MCF 10A (cell line): Measurements from ENCODE around the gene B3GNT9. TPM values are rescaled to one million over a fixed set of nuclear protein-coding genes. Genes with fewer than 3 reads are reported as not detected.

ENCODE experiments used
- BruUV-seq: library from RNA; stranded (reverse); fragments of 400-500 nt; replicated peaks from 2 replicates; lab custom pipeline; 2021; lab: Mats Ljungman, UMichigan
- CTCF ChIA-PET: fragments of 300-600 bp; sonication (Branson Sonifier 250); formaldehyde crosslinking; extraction: SDS; loops from one replicate; lab custom pipeline; 2021; ENCODE audit warnings: antibody characterized with exemption, inconsistent platforms; lab: Yijun Ruan, JAX
- POLR2A ChIA-PET: fragments of 300-600, 350-650 bp; sonication (Branson Sonifier 250); formaldehyde crosslinking; extraction: SDS; loops from one replicate; lab custom pipeline; 2020; ENCODE audit warnings: antibody characterized with exemption, inconsistent platforms; lab: Yijun Ruan, JAX
- DNase-seq: peaks from one replicate; pipeline ENCODE4 v3.0.0-alpha.2; 2018; ENCODE audit not compliant: unreplicated experiment
- H3K27ac Mint-ChIP-seq: one replicate; pipeline ENCODE4 v1.8.0; 2022; ENCODE audit warnings: mild to moderate bottlenecking, low read depth, mixed read lengths; ENCODE audit not compliant: unreplicated experiment
- H3K27me3 Mint-ChIP-seq: one replicate; pipeline ENCODE4 v1.8.0; 2022; ENCODE audit warnings: mixed read lengths; ENCODE audit not compliant: insufficient read depth, unreplicated experiment
- H3K36me3 Mint-ChIP-seq: one replicate; pipeline ENCODE4 v1.8.0; 2022; ENCODE audit warnings: mild to moderate bottlenecking, moderate library complexity, mixed read lengths; ENCODE audit not compliant: insufficient read depth, unreplicated experiment
- H3K4me1 Mint-ChIP-seq: one replicate; pipeline ENCODE4 v1.8.0; 2022; ENCODE audit warnings: mixed read lengths; ENCODE audit not compliant: insufficient read depth, unreplicated experiment
- H3K4me3 Mint-ChIP-seq: one replicate; pipeline ENCODE4 v1.8.0; 2022; ENCODE audit warnings: mild to moderate bottlenecking, moderate library complexity, mixed read lengths; ENCODE audit not compliant: unreplicated experiment
- H3K9me3 Mint-ChIP-seq: one replicate; pipeline ENCODE4 v1.8.0; 2022; ENCODE audit warnings: mixed read lengths; ENCODE audit not compliant: unreplicated experiment
- CTCF ChIP-seq: fragments of 200-600 bp; IDR thresholded peaks from one replicate; pipeline ENCODE4 v1.8.0; 2022; ENCODE audit warnings: antibody characterized with exemption, mild to moderate bottlenecking; ENCODE audit not compliant: unreplicated experiment
- intact Hi-C: fragments of 100-400 bp; cut with micrococcal nuclease; formaldehyde crosslinking; loops from 2 replicates; pipeline ENCODE4 v1.14.1; 2022
- total RNA-seq: library from RNA; stranded (reverse); gene quantifications from 2 replicates; pipeline ENCODE4 v1.2.3, GENCODE V29; 2022

The B3GNT9 gene
- total RNA-seq, 1 experiment from 2014 or later: 0.84 TPM

- ChIA-PET POLR2A (interaction anchor here (0.5 to 1.7 kb wide), 5 partner anchors 16 to 78 kb away, joined by 3 to 5 read pairs (median 3); no protein-coding TSS in a partner anchor), CTCF (no interaction called here)
- Mint-ChIP-seq H3K27ac (peak overlapping the region; percentile 80), H3K4me3 (peak overlapping the region; percentile 82), H3K9me3 (no peaks in the 10 kb centered on the region), H3K27me3 (no peaks in the 10 kb centered on the region), H3K36me3 (peaks cover 16% of the 10 kb centered on the region), H3K4me1 (peaks cover 22% of the 10 kb centered on the region)
- intact Hi-C loops: no loop called here
- TF ChIP-seq CTCF: no peak
- BruUV-seq: no TSS peak
- no peak for DNase-seq
Observed at GRCh38 chr16:67108931-67109406, 41.8 kb downstream of the B3GNT9 start.

GRCh38 chr16:67108489-67108888 lies 42.3 kb downstream of the B3GNT9 start:
- H3K27me3 Mint-ChIP-seq: no peaks in the 10 kb centered on the region
- peaks cover 23% of the 10 kb centered on the region for H3K4me1 Mint-ChIP-seq
- POLR2A ChIA-PET: interaction anchor here (0.6 kb wide), 1 partner anchor 124 kb away, joined by 3 read pairs; no protein-coding TSS in a partner anchor
- no TSS peak for BruUV-seq
- no peak overlapping the region for H3K4me3 Mint-ChIP-seq
- no peak overlapping the region for H3K27ac Mint-ChIP-seq
- intact Hi-C loops: no loop called here
- peaks cover 21% of the 10 kb centered on the region for H3K36me3 Mint-ChIP-seq
- no peak for DNase-seq
- CTCF ChIA-PET: interaction anchor here (0.7 to 1.2 kb wide), 3 partner anchors 47 to 131 kb away, joined by 3 to 5 read pairs (median 4); no protein-coding TSS in a partner anchor
- no peaks in the 10 kb centered on the region for H3K9me3 Mint-ChIP-seq
- no peak for TF ChIP-seq CTCF

GRCh38 chr16:67105881-67106280 lies 44.9 kb downstream of the B3GNT9 start:
- peaks cover 9% of the 10 kb centered on the region for H3K4me1 Mint-ChIP-seq
- no TSS peak for BruUV-seq
- no peak for TF ChIP-seq CTCF
- ChIA-PET CTCF (interaction anchor here (0.6 to 2.2 kb wide), 7 partner anchors 54 to 373 kb away, joined by 3 to 6 read pairs (median 3); partner anchors contain the start of genes ELMO3, FBXL8 and TRADD), POLR2A (interaction anchor here (0.7 to 1.1 kb wide), 2 partner anchors 11 to 87 kb away, joined by 3 to 4 read pairs; no protein-coding TSS in a partner anchor)
- H3K27ac Mint-ChIP-seq: no peak overlapping the region
- H3K9me3 Mint-ChIP-seq: no peaks in the 10 kb centered on the region
- intact Hi-C loops: no loop called here
- DNase-seq: no peak
- H3K27me3 Mint-ChIP-seq: no peaks in the 10 kb centered on the region
- peaks cover 8% of the 10 kb centered on the region for H3K36me3 Mint-ChIP-seq
- H3K4me3 Mint-ChIP-seq: no peak overlapping the region

GRCh38 chr16:67105246-67105645 lies 45.6 kb downstream of the B3GNT9 start:
- Mint-ChIP-seq H3K9me3 (no peaks in the 10 kb centered on the region), H3K4me3 (no peak overlapping the region), H3K27ac (no peak overlapping the region), H3K36me3 (peaks cover 11% of the 10 kb centered on the region), H3K27me3 (no peaks in the 10 kb centered on the region), H3K4me1 (peaks cover 9% of the 10 kb centered on the region)
- no peak for TF ChIP-seq CTCF
- no TSS peak for BruUV-seq
- ChIA-PET CTCF (interaction anchor here (0.6 to 2.2 kb wide), 6 partner anchors 93 to 1932 kb away, joined by 3 to 5 read pairs (median 4); partner anchors contain the start of gene ELMO3), POLR2A (interaction anchor here (0.7 kb wide), 2 partner anchors 11 to 55 kb away, joined by 3 to 4 read pairs; partner anchors contain the start of genes FBXL8 and TRADD)
- intact Hi-C loops: no loop called here
- DNase-seq: no peak
